GM21737 (cell line): Measurements from ENCODE around the gene LYPD4.

Experiments
- ATAC-seq: cut with Tn5 transposase; IDR thresholded peaks from one replicate; pipeline ENCODE4 v1.9.1; 2021; ENCODE audit warnings: mild to moderate bottlenecking, moderate library complexity; ENCODE audit not compliant: unreplicated experiment

The LYPD4 gene

GRCh38 chr19:41853344-41853743, 8.9 kb upstream of the LYPD4 start:
- ATAC-seq, result no peak

- ATAC-seq, result no peak
These were observed 7.0 kb upstream of the LYPD4 start for GRCh38 chr19:41851456-41851855.

GRCh38 chr19:41850381-41850780, 5.9 kb upstream of the LYPD4 start:
- no peak for ATAC-seq

- ATAC-seq, result no peak
These were observed 4.6 kb upstream of the LYPD4 start for GRCh38 chr19:41849067-41849466.

GRCh38 chr19:41848666-41849065, 4.2 kb upstream of the LYPD4 start:
- no peak for ATAC-seq

- no peak for ATAC-seq
These were observed 3.0 kb upstream of the LYPD4 start for GRCh38 chr19:41847351-41848105.

- ATAC-seq, result no peak
These were observed 638 bp upstream of the LYPD4 start for GRCh38 chr19:41845051-41845590.

GRCh38 chr19:41845001-41845050, 343 bp upstream of the LYPD4 start, which contains the start of gene DMRTC2:
Gene DMRTC2 (plus strand): TSS chr19:41845042. CDS start chr19:41847429, 2,387 bp downstream.
- no peak for ATAC-seq

- ATAC-seq, result no peak
These were observed 1.1 kb downstream of the LYPD4 start for GRCh38 chr19:41843371-41843770.

GRCh38 chr19:41839211-41839610, 5.3 kb downstream of the LYPD4 start:
- no peak for ATAC-seq

GRCh38 chr19:41837981-41838708, 6.3 kb downstream of the LYPD4 start:
- ATAC-seq, result no peak

- ATAC-seq, result no peak
These were observed 23.3 kb downstream of the LYPD4 start for GRCh38 chr19:41821003-41821735.

- ATAC-seq, result no peak
These were observed 27.7 kb downstream of the LYPD4 start for GRCh38 chr19:41816761-41817160.

GRCh38 chr19:41815301-41815700, 29.2 kb downstream of the LYPD4 start:
- ATAC-seq, result no peak

GRCh38 chr19:41813911-41814310, 30.6 kb downstream of the LYPD4 start:
- no peak for ATAC-seq

- no peak for ATAC-seq
These were observed 32.5 kb downstream of the LYPD4 start for GRCh38 chr19:41811981-41812380.

- no peak for ATAC-seq
These were observed 33.4 kb downstream of the LYPD4 start for GRCh38 chr19:41811036-41811435.

GRCh38 chr19:41810301-41810700, 34.2 kb downstream of the LYPD4 start:
- ATAC-seq, result no peak

- ATAC-seq, result no peak
These were observed 35.6 kb downstream of the LYPD4 start for GRCh38 chr19:41808663-41809566.

GRCh38 chr19:41807176-41807575, 37.3 kb downstream of the LYPD4 start:
- ATAC-seq, result no peak

- no peak for ATAC-seq
These were observed 40.1 kb downstream of the LYPD4 start for GRCh38 chr19:41804336-41804735.
